Activated CD8-positive, alpha-beta memory T cell treated with anti-CD3 and anti-CD28 coated beads, Interleukin-2, amount 50 U/mL, for 4 hours (primary cell): ENCODE results near the gene ALG9.

ENCODE experiments used
- DNase-seq: peaks from one replicate; pipeline ENCODE4 v3.0.0-alpha.2; 2020

Gene ALG9

DNA sequence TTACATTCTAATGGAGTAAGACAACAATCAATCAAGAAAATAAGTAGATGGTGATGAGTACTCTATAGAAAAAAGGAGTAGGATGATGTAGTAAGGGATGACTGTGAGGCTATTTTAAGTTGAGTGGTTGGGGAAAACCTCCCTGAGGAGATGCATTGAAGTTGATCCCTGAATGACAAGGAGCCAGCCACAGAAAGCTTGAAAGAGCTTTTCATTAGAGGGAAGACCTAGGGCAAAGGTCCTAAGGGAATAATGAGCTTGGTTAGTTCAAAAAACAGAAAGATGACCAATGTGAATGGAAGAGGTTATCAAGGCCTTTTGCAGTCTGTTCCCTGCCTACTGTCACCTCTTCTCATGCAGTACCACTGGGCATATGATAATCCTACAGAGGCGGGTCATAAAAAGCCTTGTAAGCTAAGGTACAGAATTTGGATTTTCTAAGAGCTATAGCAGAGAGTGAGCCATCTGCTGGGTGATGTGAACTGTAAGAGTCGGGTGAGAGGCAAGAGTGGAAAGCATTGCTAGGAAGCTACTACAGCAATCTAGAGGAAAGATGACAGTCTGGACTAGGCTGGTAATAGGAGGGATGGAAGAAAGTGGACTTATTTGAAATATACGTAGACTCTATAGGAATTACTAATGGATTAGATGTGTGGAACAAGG, 108.3 kb downstream of the ALG9 start:
- no peak for DNase-seq

DNA sequence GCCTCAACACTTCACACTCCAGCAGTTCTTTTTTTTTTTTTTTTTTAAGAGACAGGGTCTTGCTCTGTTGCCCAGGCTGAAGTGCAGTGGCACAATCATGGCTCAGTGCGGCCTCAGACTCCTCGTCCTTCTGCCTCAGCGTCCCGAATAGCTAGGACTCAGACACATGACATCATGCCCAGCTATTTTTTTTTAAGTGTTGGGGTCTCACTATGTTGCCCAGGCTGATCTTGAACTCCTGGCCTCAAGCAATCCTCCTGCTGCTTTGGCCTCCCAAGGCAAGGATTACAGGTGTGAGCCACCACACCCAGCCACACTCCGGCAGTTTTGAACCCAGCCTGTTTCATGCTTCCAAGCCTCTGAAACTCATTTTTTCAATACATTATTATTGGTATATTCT, 108.9 kb downstream of the ALG9 start:
- no peak for DNase-seq

DNA sequence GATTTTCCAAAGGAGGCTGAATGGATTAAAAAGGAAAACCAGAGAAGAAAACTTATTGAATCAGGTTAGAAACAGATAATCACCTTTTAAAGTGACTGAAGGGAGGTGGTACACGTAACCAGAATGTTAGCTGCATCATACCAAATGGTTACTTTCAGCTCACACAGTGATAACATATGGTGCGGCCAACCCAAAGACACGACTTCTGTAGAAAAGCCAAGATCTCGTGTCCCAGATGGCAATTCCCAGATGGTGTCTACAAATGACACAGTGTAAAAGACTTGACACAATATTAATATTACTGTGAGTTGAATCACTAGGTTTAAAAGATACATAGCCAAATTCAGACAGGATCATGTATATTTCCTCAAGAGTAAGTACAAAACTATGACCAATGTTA, 110.3 kb downstream of the ALG9 start:
- no peak for DNase-seq

DNA sequence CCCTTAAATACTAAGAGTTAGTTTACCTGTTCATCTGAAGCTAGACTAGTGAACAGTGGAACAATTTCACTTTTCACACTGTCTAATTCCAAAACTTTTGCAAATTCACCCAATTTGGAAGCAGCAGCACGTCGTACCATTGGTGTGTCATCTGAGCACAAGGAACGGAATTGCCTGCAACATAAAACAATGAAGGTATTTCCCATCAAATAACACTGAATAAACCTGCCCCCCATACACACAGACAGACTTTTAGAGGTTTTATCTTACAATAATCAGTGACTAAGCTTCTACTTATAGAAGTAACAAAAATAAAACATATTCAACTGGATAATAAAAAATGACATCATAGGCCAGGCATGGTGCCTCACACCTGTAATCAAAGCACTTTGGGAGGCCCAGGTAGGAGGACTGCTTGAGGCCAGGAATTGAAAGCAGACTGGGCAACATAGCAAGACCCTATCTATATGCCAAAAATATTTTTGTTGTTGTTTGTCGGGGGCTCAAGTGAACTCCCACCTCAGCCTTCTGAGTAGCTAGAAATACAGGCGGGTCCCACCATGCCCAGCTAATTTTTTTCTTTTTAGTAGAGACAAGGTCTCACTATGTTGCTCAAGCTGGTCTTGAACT, 111.5 kb downstream of the ALG9 start:
- DNase-seq: no peak

DNA sequence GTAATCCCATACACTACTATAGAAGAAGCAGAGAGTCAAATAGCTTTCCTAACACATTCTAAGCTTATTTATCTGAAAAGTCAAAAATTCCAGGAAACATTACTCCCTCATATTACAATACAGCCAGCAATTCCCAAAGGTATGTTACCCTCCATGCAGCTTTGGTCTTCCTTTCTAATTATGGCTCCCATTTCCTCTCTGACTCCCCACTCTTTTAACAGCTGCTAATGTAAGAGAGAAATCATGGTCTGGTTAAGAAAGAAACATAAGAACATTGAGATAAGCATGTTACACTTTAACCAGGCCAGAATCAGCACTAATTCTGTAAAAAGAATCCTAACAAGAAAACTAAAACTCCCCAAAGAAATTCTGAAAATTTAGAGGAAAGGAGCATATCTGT, 112.0 kb downstream of the ALG9 start:
- DNase-seq: no peak

DNA sequence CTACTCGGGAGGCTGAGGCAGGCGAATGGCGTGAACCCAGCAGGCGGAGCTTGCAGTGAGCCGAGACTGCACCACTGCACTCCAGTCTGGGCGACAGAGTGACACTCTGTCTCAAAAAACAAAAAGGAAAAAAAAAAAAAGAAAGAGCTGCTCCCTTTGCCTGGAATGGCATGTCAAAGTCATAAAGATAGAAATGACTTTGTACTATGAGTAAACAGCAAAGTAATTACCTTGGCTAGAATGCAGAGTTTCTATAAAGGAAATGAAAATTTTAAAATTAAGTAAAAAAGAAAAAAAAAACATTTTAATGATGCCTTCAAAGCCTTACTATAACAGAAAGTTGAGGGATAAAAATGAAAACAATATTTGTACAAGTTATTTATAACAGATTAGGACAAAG, 115.3 kb downstream of the ALG9 start:
- no peak for DNase-seq

DNA sequence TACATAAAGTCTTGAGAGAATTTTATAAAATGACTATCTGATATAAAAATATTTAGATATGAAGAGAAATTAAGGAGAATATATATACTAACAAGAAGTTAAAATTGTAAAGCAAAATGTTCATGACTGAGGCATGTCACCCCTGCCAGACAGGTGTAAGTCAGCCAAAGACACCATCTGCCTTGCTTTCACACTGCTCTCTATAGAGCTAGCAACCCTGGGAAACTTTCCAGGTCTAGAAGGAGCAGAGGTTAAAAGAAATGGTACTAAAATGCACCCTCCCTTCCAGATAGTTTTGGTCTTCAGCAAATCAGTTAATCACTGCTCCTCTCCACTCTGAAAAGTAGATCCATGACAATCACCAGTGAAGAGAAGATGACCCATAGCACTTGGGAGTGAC, 121.7 kb downstream of the ALG9 start:
- no peak for DNase-seq

DNA sequence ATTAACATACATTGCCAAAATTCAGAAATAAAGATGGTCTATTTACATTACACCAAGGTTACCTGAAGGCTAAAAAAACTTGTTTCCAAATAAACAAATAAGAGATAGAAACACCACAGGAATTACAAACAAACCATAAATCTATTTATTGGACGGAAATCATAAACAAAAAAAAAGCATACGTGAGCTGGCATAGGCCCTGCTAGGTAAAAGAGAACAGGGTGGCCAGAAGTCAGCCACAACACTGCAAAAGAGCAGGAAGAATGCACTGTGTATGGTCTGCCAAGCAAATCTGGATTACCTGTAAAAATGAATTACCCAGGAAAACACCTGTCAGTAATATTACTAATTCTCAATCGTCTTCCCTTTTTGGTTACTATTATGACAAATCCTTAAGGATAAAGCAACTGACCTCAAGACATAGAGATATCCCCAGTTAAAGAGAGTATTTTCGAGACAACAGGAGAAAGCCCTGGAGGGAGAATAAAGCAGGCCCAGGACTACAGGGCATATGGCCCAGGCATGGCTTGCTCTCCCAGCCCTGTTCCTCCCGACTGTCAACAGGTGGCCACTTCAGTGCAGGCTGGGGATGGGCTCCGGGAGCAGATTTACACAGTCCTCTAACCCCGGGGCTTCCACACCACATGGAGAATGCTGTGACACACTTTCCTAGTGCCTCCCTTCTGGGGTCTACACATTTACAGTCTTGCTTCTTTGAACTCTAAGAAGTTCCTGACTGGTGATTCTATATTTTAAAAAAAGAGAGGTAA, 123.2 kb downstream of the ALG9 start:
- no peak for DNase-seq

DNA sequence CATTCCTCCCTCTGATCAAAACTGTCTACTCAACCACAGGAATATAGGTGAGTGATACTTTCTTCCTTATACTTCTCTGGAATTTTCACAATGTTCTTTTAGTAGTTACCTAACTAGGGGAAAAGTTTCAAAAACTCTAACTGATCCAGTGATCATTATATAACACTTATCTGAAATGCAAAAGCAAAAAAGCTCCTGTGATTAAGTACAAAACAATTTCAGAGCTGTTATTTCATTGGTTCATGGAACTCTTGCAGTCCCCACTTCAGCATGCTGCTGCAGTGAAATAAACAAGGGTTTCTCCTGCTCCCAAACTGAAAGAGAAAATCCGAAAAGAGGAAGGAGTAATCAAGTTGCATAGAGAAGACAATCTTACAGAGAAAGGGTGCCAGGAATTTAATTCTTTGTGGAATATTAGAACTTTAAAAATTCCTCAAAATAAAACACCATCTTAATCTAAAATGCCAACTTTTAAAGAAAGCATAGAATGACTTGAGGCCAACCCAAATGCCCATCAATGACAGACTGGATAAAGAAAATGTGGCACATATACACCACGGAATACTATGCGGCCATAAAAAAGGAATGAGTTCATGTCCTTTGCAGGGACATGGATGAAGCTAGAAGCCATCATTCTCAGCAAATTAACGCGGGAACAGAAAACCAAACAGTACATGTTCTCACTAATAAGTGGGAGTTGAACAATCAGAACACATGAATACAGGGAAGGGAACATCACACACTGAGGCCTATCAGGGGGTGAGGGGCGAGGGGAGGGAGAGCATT, 125.5 kb downstream of the ALG9 start:
- DNase-seq: no peak

DNA sequence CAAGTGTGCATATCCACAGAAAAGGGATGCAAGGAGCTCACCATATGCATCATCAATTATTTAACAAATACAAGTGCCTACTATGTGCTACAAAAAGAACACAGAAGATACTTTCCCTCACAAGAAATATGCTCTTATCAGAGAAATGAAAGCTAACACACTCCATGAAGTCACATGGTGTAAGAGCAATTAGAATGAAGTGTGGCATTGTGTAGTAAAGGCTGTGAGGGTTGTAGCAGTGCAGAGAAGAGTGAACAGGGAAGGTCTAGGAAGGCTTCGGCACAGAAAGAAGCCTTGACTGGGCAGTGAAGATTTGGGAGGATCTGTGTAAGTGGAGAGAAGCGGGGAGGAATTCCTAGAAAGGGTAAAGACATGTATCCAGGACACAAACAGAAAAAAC, 127.7 kb downstream of the ALG9 start:
- no peak for DNase-seq

DNA sequence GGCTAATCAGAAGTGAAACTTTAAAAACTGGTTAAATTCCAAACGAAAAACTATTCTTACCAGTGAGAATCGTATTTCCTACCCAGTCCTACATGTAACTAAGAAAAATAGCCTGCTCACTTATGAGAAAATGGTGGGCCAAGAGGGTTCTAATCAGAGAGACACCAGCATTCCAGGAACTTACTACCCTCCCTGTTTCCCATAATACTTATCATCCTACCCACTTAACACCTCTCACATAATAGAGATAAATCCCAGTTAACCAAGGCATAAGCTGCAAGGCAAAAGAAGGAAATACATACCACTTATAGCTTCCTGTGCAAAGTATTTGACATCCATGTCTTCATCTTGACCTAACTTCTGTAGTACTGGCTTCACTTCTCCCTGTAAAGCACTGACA, 129.6 kb downstream of the ALG9 start:
- DNase-seq: no peak

DNA sequence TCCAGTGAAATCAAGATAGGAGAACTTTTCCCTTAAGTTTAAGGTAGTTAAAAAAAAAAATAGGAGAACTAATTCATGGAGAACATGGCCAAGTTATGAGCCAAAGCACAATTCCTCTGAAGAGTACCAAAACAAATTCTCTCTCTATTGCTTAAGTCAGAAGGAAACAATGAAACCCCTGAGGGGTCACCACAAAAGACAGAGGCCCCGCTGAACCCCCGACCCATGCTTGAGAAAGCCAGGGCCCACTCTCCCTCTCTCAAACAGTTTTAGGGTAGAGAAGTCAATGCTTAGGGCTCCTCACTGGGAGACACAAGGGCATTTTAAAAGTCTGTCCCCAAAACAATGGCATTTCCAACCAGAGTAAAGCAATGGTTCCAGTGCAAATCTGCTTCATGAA, 132.1 kb downstream of the ALG9 start:
- no peak for DNase-seq

DNA sequence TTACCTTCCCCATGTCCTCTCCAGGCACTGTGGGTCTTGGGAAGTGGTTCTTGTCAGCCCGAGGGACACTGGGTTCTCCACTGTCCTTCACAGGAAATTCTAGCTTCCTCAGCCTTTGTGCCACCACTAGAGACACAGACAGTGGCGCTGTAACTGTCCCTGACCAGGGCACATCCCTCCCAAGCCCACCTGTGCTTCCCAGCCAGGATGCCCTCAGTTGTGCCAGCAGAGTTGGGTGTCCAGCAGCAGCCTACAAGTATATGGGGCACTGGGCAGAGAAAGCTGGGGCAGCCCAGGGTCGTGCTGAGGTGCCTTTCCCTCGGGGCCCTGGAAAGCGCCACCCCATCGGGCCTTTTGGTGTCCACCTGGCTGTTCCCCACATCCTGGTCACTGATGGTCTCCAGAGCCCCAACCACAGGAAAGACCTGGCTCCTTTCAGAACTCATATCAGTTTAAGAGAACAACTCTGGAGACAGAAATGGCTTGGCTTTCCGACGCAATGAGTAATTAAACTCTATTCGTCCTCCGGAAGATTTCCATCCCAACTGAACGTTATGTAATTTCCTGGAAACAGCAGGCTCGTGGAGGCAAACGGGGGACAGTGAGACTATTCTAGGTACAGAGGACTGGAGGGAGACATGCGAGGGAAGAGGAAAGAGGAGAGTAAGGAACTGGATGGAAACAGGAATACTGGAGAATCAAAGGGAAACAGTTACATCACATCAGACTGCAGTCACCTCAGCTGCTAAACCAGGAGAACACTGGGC, 133.8 kb downstream of the ALG9 start:
- no peak for DNase-seq

DNA sequence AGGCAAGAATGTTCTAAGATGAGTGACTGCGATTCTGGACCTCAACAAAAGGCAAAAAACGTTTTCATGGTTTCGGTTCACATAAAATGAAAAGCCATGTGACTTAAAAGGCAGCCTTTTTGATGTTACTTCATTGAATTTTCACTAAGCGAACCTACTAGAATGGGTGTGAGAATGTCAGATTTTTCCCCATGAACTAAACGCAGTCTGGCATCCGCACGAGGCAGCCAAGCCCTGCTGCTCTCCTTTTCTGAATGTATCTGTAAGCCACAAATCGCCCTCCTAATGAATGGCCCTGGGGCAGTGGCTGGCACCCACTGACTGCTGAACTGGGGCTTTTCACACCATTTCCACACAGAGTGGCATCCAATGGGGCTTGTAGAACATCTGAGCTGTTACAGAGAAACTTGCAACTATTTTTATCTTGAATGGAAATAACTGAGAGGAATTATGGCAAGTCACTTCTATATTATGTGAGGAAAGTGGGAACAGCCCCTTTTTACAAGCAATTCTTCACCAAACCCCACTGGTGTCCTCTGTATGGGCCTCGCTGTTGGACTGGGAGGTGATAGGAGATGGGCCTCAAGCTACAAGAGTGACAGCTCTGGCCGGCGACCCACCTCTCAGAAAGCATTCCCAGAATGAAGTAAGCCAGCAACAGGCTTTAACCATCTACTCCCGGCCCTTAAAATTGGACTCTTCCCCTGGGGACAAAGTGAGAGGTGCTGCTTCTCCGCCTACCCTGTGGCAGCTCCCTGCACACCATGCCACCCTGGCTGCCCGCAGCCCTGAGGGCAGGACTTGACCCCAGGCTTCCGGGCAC, 134.5 kb downstream of the ALG9 start:
- DNase-seq: no peak
